NT2/D1 (cell line): ENCODE results near the gene PDLIM7.

Experiments
- YY1 ChIP-seq: IDR thresholded peaks from 2 replicates; pipeline ENCODE4 v1.6.1; 2011; ENCODE audit not compliant: insufficient read length, insufficient read depth
- ZNF274 ChIP-seq: IDR thresholded peaks from 2 replicates; pipeline ENCODE4 v1.6.1; 2011; ENCODE audit warnings: mild to moderate bottlenecking, low read depth, low read length

GRCh38 chr5:177507596-177508220, 10.3 kb upstream of the PDLIM7 start:
- no peak for TF ChIP-seq ZNF274
- TF ChIP-seq YY1: no peak
